ENCODE data around the gene TMEM145. TPM values are rescaled to one million over a fixed set of nuclear protein-coding genes. Genes with fewer than 3 reads are reported as not detected.

Gene TMEM145
- total and polyA plus RNA-seq, 9 of the 15 experiments (the other 6 are each of a cell fraction or from before 2014, with no cell fraction given) = 0.80 to 5.5 (median 1.9) TPM; not detected in 3

DNA sequence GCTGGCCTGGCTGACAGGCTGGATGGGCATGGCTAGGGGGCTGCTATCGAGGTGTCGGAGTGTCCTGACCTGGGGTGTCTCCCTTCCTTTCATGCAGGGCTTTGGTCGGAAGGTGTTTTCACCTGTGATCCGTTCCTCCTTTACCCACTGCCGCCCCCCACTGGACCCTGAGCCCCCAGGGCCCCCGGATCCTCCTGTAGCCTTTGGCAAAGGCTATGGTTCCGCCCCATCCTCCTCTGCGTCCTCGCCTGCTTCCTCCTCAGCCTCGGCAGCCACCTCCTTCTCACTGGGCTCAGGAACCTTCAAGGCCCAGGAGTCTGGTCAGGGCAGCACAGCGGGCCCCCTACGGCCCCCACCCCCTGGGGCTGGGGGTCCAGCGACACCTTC, 23.0 kb upstream of the TMEM145 start (continued):
- TF ChIP-seq, protein P1, sequence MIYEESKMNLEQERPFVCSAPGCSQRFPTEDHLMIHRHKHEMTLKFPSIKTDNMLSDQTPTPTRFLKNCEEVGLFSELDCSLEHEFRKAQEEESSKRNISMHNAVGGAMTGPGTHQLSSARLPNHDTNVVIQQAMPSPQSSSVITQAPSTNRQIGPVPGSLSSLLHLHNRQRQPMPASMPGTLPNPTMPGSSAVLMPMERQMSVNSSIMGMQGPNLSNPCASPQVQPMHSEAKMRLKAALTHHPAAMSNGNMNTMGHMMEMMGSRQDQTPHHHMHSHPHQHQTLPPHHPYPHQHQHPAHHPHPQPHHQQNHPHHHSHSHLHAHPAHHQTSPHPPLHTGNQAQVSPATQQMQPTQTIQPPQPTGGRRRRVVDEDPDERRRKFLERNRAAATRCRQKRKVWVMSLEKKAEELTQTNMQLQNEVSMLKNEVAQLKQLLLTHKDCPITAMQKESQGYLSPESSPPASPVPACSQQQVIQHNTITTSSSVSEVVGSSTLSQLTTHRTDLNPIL (CRISPR knock-in tag; IDR thresholded peaks at IDR 0.05) = no peak
- no peak for TF ChIP-seq LEF1 (IDR thresholded peaks at IDR 0.05)
- TF ChIP-seq, protein P2, sequence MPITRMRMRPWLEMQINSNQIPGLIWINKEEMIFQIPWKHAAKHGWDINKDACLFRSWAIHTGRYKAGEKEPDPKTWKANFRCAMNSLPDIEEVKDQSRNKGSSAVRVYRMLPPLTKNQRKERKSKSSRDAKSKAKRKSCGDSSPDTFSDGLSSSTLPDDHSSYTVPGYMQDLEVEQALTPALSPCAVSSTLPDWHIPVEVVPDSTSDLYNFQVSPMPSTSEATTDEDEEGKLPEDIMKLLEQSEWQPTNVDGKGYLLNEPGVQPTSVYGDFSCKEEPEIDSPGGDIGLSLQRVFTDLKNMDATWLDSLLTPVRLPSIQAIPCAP (CRISPR knock-in tag; IDR thresholded peaks at IDR 0.05; ENCODE audit: borderline replicate concordance) = no peak
- TF ChIP-seq NFE2L1 (tag; IDR thresholded peaks at IDR 0.05; ENCODE audit: borderline replicate concordance, low read depth) = no peak
- TF ChIP-seq MTF1 (CRISPR knock-in tag; IDR thresholded peaks at IDR 0.05; ENCODE audit: borderline replicate concordance) = no peak
- no peak for TF ChIP-seq RBM39 (optimal IDR thresholded peaks at IDR 0.05; ENCODE audit: low read depth, low read length)
- TF ChIP-seq NFRKB (IDR thresholded peaks at IDR 0.05; ENCODE audit: low read depth) = no peak

Data from K562 (cell line).